ENCODE data around the gene EN2.
"Not testable (repeated sequence)": the region's sequence is repeated elsewhere in the genome, so short reads cannot be mapped to it uniquely, and the experiment has no call there.

Gene EN2

GRCh38 chr7:155437836-155438235, 20.1 kb upstream of the EN2 start:
- TF ChIP-seq ZFX (IDR thresholded peaks at IDR 0.05; ENCODE audit: borderline replicate concordance), result no peak
- TF ChIP-seq CTCF (IDR thresholded peaks at IDR 0.05), result no peak
- H3K27ac ChIP-seq, result no peak overlapping the region

GRCh38 chr7:155438777-155439176, 19.2 kb upstream of the EN2 start:
- TF ChIP-seq CTCF (IDR thresholded peaks at IDR 0.05), result no peak
- no peak overlapping the region for H3K27ac ChIP-seq

- TF ChIP-seq ZFX (IDR thresholded peaks at IDR 0.05; ENCODE audit: borderline replicate concordance) (no peak), CTCF (IDR thresholded peaks at IDR 0.05) (no peak)
- H3K27ac ChIP-seq, result no peak overlapping the region
These were observed 18.5 kb upstream of the EN2 start for GRCh38 chr7:155439311-155440017.

- no peak overlapping the region for H3K27ac ChIP-seq
- TF ChIP-seq ZFX (IDR thresholded peaks at IDR 0.05; ENCODE audit: borderline replicate concordance) (no peak), CTCF (IDR thresholded peaks at IDR 0.05) (no peak)
These were observed 17.9 kb upstream of the EN2 start for GRCh38 chr7:155440018-155440410.

- no peak for TF ChIP-seq ZFX (IDR thresholded peaks at IDR 0.05; ENCODE audit: borderline replicate concordance)
- no peak for TF ChIP-seq CTCF (IDR thresholded peaks at IDR 0.05)
- H3K27ac ChIP-seq, result no peak overlapping the region
These were observed 16.1 kb upstream of the EN2 start for GRCh38 chr7:155441856-155442255.

- TF ChIP-seq ZFX (IDR thresholded peaks at IDR 0.05; ENCODE audit: borderline replicate concordance) (no peak), CTCF (IDR thresholded peaks at IDR 0.05) (no peak)
- H3K27ac ChIP-seq, result no peak overlapping the region
These were observed 13.2 kb upstream of the EN2 start for GRCh38 chr7:155444746-155445145.

GRCh38 chr7:155445606-155446005, 12.3 kb upstream of the EN2 start:
- not testable (repeated sequence) for H3K27ac ChIP-seq

GRCh38 chr7:155447603-155448002, 10.3 kb upstream of the EN2 start:
- H3K27ac ChIP-seq, result no peak overlapping the region
- no peak for TF ChIP-seq ZFX (IDR thresholded peaks at IDR 0.05; ENCODE audit: borderline replicate concordance)
- TF ChIP-seq CTCF (IDR thresholded peaks at IDR 0.05), result no peak
